Measurements from ENCODE around the gene SPACA4.

The SPACA4 gene

DNA sequence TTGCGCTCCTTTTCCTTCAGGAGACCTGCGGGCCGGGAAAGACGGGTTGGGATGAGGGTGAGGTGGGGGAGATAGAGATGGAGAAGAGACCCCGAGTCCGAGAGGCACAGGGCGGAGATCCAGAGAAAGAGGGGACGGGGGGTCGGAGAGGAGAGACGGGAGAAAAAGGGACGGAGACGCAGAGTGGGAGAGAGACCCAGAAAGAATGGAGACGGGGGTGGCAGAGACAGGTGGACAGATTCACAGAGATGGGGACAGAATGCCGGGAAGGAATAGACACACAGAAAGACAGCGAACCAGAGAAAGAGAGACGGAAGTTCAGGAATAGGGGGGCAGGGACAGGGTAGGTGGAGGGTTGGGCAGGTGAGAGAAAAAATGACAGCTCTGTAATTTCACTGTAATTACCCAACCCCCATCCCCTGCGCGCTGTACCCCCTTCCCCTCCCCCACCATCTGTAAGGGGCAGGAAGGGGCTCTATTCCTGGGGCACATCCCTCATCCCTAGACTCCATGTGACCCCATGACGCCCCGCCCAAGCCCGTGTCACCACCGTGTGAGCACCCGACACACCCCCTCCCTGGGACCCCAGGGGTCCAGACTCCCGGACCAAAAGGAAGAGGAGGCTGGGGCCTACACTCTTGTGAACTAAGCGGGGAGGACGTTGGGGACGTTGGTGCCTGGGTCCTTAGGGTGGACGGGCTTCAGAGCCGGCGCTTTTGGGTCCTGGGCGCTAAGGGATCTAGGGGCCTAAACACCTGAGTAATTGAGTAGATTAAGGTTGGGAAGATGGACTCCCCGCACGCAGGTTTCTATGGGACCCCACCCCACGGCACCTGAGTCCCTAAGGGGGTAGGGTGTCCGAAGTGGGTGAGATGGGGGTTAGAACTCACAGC is 29.7 kb downstream of the SPACA4 start:
- Mint-ChIP-seq H3K27ac (peak overlapping the region in 2 of 3 experiments; percentile 90 to 97), H3K4me1 (peaks cover 29% of the 10 kb centered on the region), H3K9me3 (no peaks in the 10 kb centered on the region), H3K27me3 (ENCODE audit: low read depth) (no peaks in the 10 kb centered on the region), H3K36me3 (ENCODE audit: low read depth) (peaks cover 5% of the 10 kb centered on the region), H3K4me3 (peak overlapping the region; percentile 86 to 97 (median 86))
- TF ChIP-seq, protein P1, sequence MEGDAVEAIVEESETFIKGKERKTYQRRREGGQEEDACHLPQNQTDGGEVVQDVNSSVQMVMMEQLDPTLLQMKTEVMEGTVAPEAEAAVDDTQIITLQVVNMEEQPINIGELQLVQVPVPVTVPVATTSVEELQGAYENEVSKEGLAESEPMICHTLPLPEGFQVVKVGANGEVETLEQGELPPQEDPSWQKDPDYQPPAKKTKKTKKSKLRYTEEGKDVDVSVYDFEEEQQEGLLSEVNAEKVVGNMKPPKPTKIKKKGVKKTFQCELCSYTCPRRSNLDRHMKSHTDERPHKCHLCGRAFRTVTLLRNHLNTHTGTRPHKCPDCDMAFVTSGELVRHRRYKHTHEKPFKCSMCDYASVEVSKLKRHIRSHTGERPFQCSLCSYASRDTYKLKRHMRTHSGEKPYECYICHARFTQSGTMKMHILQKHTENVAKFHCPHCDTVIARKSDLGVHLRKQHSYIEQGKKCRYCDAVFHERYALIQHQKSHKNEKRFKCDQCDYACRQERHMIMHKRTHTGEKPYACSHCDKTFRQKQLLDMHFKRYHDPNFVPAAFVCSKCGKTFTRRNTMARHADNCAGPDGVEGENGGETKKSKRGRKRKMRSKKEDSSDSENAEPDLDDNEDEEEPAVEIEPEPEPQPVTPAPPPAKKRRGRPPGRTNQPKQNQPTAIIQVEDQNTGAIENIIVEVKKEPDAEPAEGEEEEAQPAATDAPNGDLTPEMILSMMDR (IDR thresholded peaks at IDR 0.05; ENCODE audit: unreplicated experiment in 3 of 3): no peak

DNA sequence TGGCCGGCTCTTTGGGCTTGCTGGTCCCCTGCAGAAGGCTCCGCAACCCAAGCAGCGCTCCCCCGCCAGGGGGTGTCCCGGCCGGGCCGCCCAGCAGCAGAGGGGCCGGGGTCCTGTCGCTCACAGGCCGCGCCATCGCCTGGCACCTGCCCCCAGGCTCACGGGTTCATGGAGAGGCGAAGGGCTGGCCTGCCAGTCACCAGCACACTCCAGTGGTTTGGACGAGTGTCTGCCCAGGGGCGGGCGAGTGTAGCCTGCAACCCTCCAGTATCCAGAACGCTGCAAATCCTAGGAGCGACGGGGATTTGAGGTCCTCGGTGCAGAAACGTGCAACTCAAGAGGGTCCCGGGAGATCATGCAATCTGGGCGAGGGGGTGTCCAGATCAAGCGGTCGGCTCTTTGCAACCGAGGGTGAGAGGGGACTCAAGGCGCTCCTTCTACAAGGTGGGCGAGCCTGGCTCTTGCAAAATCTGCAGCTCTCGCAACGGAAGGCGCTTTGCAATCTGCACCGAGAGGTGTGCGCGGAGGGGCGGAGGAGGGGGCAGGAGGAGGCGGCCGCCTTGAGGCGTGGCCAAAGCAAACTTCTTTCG is 30.4 kb downstream of the SPACA4 start, which contains the start of gene DBP:
Gene DBP (minus strand): TSS at position 521 of the 590 bp plus-strand sequence. CDS start 385 bp downstream, at position 136.
- Mint-ChIP-seq H3K36me3 (ENCODE audit: low read depth) (peaks cover 5% of the 10 kb centered on the region), H3K4me3 (peak within 1 kb of the TSS; percentile 86 to 97 (median 86)), H3K27me3 (ENCODE audit: low read depth) (no peaks in the 10 kb centered on the region), H3K9me3 (no peaks in the 10 kb centered on the region), H3K4me1 (peaks cover 29% of the 10 kb centered on the region), H3K27ac (peak within 1 kb of the TSS; percentile 95 to 97 (median 97))
- TF ChIP-seq, protein P1 (IDR thresholded peaks at IDR 0.05; ENCODE audit: unreplicated experiment in 3 of 3): peak in 1 of 3 experiments; percentile 24

DNA sequence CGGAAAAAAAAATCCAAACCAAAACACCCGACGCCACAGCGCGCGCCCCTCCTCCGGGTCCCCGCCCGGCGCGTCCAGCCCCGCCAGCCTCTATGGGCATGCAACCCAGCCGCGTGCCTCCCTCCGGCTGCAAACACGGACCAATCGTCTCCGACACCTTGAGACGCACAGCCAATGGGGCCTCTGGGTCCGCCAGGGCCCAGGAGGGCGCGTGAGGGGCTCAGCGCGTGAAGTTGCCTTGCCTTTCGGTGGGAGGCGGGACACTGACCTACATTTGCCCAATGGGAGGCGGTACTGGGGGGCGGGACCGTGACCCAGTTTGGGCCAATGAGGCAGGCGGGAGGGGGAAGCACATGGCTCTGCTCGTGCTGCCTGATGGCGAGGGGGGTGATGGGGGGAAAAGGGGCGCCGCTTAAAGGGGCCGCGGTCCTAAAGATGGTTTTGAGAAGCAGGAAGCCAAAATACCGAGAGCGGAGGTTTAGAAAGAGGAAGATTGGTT is 31.0 kb downstream of the SPACA4 start:
- H3K4me3 Mint-ChIP-seq: peak overlapping the region; percentile 84 to 86 (median 86)
- H3K9me3 Mint-ChIP-seq: no peaks in the 10 kb centered on the region
- peak overlapping the region; percentile 95 to 97 (median 97) for H3K27ac Mint-ChIP-seq
- TF ChIP-seq, protein P1 (IDR thresholded peaks at IDR 0.05; ENCODE audit: unreplicated experiment in 3 of 3): no peak
- peaks cover 29% of the 10 kb centered on the region for H3K4me1 Mint-ChIP-seq
- H3K27me3 Mint-ChIP-seq (ENCODE audit: low read depth): no peaks in the 10 kb centered on the region
- peaks cover 5% of the 10 kb centered on the region for H3K36me3 Mint-ChIP-seq (ENCODE audit: low read depth)

DNA sequence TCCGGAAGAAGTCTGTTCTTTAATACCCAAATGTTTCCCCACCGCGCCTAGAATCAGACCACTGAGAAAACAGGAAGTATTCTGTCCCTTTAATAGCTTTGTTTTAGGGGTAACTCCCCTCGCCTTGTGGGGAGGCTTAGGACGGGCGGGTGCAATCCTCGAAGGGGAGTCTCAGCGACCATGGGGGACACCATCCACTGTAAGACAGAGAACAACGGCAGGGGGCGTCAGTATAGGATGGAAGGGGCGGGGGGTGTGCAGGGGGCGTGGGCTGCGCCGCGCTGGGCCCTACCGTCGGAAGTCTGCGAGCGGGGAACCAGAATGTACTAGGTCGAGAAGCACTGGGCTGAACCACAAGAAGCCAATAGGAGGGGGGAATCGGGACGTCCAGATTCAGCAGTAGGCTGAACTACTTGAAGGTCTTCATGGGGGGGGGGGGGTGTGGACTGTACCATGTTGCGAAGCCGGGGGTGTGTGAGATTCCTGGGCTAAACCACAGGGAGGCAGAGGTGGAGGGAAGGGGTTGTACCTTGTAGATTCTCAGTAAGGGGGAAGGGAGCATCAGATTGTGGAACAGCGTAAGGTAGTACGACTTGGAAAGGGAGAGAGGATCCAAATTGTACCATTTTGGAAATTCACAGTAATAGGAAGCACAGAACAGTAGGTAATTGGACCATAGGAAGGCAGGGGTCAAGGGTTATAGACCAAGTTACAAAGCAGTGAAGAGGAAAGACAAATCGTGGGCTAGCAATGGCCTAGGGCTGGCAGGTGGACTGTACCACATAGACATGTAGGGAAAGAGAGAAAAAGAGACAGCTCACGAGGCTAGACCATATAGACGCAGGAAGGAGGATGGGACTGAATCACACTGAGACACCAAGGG is 31.6 kb downstream of the SPACA4 start:
- Mint-ChIP-seq H3K4me1 (peaks cover 28% of the 10 kb centered on the region), H3K27me3 (ENCODE audit: low read depth) (no peaks in the 10 kb centered on the region), H3K4me3 (peak overlapping the region; percentile 84 to 86 (median 86)), H3K27ac (peak overlapping the region; percentile 95 to 97 (median 97)), H3K9me3 (no peaks in the 10 kb centered on the region), H3K36me3 (ENCODE audit: low read depth) (peaks cover 5% of the 10 kb centered on the region)
- TF ChIP-seq, protein P1 (IDR thresholded peaks at IDR 0.05; ENCODE audit: unreplicated experiment in 3 of 3): peak in 1 of 3 experiments; percentile 26

DNA sequence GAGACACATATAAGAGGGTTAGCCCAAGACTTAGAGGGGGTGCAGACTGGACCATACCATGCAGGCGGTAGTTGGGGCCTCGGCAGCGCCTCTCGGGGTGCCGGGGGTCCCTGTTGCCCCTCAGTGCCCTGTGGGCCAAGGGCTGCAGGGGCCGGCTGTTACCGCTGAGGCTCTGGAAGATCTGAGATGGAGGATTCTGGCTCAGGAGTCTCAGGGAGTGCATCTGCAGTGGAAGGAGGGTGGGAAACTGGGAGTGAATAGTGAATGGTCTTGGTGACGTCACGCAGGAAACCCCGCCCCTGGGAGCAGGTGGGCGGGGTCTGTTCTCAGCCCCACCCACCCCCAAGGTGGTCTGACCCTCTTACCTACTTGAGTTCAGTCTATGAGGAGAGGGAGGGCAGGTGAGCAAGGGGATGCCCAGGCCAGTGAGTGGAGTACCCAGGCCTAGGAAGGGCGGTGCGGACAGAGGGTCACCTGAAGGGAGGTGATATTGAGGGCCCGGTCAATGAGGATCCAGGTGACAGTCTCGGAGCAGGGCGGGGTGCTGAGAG is 32.4 kb downstream of the SPACA4 start:
- peak overlapping the region; percentile 95 to 97 (median 97) for H3K27ac Mint-ChIP-seq
- H3K4me3 Mint-ChIP-seq: peak overlapping the region; percentile 84 to 86 (median 86)
- H3K9me3 Mint-ChIP-seq: no peaks in the 10 kb centered on the region
- H3K27me3 Mint-ChIP-seq (ENCODE audit: low read depth): no peaks in the 10 kb centered on the region
- H3K4me1 Mint-ChIP-seq: peaks cover 28% of the 10 kb centered on the region
- peaks cover 5% of the 10 kb centered on the region for H3K36me3 Mint-ChIP-seq (ENCODE audit: low read depth)
- TF ChIP-seq, protein P1 (IDR thresholded peaks at IDR 0.05; ENCODE audit: unreplicated experiment in 3 of 3): no peak
